ENCODE measurements around the gene SIRPA.

Gene SIRPA

DNA sequence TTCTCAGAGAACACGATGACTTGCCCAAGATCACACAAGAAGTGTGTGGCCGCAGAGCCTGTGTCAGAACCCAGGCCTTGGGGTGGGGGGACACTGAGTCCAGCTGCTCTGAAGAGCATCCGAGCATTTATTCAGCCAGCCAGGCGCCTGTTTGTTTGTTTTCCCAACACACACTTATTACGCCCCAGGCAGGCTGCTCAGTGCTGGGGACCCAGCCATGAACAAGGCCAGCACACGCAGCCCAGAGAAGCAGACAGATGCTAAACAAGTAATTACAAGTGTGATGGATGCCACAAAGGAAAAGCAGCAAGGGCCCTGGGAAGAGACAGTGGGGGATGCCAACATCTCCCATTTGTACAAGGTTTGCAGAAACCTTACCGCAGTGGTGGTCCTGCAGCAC lies 19.4 kb upstream of the SIRPA start:
- no peak overlapping the region for H3K4me3 Mint-ChIP-seq
- peaks cover 29% of the 10 kb centered on the region for H3K4me1 Mint-ChIP-seq
- H3K36me3 Mint-ChIP-seq: no peaks in the 10 kb centered on the region
- H3K9me3 Mint-ChIP-seq: no peaks in the 10 kb centered on the region
- DNase-seq (ENCODE audit: low spot score in 2 of 2) (no peak), ATAC-seq (ENCODE audit: low read depth) (no peak)
- no peaks in the 10 kb centered on the region for H3K27me3 Mint-ChIP-seq
- H3K27ac Mint-ChIP-seq: peak overlapping the region; percentile 1

- peaks cover 26% of the 10 kb centered on the region for H3K4me1 Mint-ChIP-seq
- no peaks in the 10 kb centered on the region for H3K27me3 Mint-ChIP-seq
- no peak overlapping the region for H3K27ac Mint-ChIP-seq
- no peak for DNase-seq (ENCODE audit: low spot score in 2 of 2)
- H3K36me3 Mint-ChIP-seq: no peaks in the 10 kb centered on the region
- H3K9me3 Mint-ChIP-seq: no peaks in the 10 kb centered on the region
- no peak overlapping the region for H3K4me3 Mint-ChIP-seq
- ATAC-seq (ENCODE audit: low read depth): no peak
These were observed 18.8 kb upstream of the SIRPA start for GRCh38 chr20:1876217-1876921.

GRCh38 chr20:1876975-1877608 lies 18.1 kb upstream of the SIRPA start:
- ATAC-seq (ENCODE audit: low read depth) (no peak), DNase-seq (ENCODE audit: low spot score in 2 of 2) (no peak)
- no peaks in the 10 kb centered on the region for H3K27me3 Mint-ChIP-seq
- no peak overlapping the region for H3K27ac Mint-ChIP-seq
- peaks cover 26% of the 10 kb centered on the region for H3K4me1 Mint-ChIP-seq
- no peaks in the 10 kb centered on the region for H3K9me3 Mint-ChIP-seq
- no peaks in the 10 kb centered on the region for H3K36me3 Mint-ChIP-seq
- H3K4me3 Mint-ChIP-seq: no peak overlapping the region

DNA sequence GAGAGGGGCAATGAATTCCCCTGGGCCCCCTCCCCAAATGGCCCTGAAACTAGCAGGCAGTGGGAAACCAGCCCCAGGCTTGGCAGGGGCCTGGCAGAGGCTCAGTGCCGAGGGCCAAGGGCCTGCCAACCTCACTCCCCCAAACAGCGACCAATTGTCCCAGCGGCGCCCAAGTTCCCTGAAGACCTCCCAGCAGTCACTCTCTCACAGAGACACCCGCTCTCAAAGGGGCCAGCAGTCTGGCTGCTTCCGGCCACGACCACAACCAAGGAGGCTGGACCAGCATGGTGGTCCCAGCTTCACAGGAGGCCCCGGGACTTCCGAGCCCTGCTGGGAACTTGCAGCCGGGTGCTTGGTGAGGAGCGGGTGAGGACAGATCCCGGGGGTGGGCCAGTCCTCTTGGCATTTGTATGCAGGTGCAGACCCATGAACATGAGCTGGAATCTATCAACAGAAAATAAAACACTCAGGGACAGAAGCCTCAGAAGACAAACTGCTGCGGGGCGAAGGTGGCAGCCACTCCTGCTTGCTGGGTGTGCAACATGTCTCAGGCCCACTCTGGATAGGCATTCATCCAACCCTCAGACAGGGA lies 17.5 kb upstream of the SIRPA start:
- Mint-ChIP-seq H3K27ac (no peak overlapping the region), H3K36me3 (no peaks in the 10 kb centered on the region), H3K9me3 (peaks cover 3% of the 10 kb centered on the region), H3K4me3 (no peak overlapping the region), H3K4me1 (peaks cover 29% of the 10 kb centered on the region), H3K27me3 (no peaks in the 10 kb centered on the region)
- ATAC-seq (ENCODE audit: low read depth): no peak
- no peak for DNase-seq (ENCODE audit: low spot score in 2 of 2)

- no peak overlapping the region for H3K27ac Mint-ChIP-seq
- ATAC-seq (ENCODE audit: low read depth) (no peak), DNase-seq (ENCODE audit: low spot score in 2 of 2) (no peak)
- H3K27me3 Mint-ChIP-seq: no peaks in the 10 kb centered on the region
- peaks cover 45% of the 10 kb centered on the region for H3K4me1 Mint-ChIP-seq
- no peak overlapping the region for H3K4me3 Mint-ChIP-seq
- H3K9me3 Mint-ChIP-seq: peaks cover 3% of the 10 kb centered on the region
- H3K36me3 Mint-ChIP-seq: no peaks in the 10 kb centered on the region
These were observed 15.8 kb upstream of the SIRPA start for GRCh38 chr20:1879369-1879768.

GRCh38 chr20:1879934-1880333 lies 15.3 kb upstream of the SIRPA start:
- H3K27ac Mint-ChIP-seq: no peak overlapping the region
- no peaks in the 10 kb centered on the region for H3K27me3 Mint-ChIP-seq
- DNase-seq (ENCODE audit: low spot score in 2 of 2) (no peak), ATAC-seq (ENCODE audit: low read depth) (no peak)
- peaks cover 47% of the 10 kb centered on the region for H3K4me1 Mint-ChIP-seq
- H3K9me3 Mint-ChIP-seq: peaks cover 3% of the 10 kb centered on the region
- no peaks in the 10 kb centered on the region for H3K36me3 Mint-ChIP-seq
- H3K4me3 Mint-ChIP-seq: no peak overlapping the region

- Mint-ChIP-seq H3K27ac (no peak overlapping the region), H3K36me3 (no peaks in the 10 kb centered on the region), H3K4me1 (peaks cover 44% of the 10 kb centered on the region), H3K4me3 (no peak overlapping the region), H3K9me3 (peaks cover 3% of the 10 kb centered on the region), H3K27me3 (no peaks in the 10 kb centered on the region)
- DNase-seq (ENCODE audit: low spot score in 2 of 2): no peak
- ATAC-seq (ENCODE audit: low read depth): no peak
These were observed 14.5 kb upstream of the SIRPA start for GRCh38 chr20:1880529-1881239.

DNA sequence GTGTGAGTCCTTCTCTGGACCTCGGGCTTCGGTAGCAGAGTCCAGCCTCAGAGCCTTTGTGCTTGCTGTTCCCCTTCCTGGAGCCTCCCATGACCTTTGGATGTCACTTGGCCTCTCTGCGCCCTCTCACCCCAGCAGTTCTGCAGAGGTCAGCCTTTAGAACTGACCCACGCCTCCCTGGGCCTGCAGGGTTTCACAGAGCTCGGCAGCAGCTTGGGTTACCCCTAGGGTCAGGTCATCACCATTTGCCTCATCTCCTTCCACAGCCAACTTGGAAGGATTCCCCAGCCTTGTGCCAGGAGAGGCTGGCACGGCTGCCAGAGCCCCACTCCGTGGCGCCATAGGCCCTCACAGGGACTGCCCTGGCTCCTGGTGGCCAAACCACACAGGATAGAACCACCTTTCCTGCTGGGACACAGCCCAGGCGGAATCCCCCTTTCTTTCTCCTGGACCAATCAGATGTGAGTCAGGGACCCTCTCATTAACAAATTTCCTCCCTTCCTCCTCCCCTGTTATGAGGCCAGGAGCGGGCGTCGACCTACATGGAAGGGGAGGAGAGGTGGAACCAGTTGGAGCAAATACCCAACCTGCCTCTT lies 13.9 kb upstream of the SIRPA start:
- Mint-ChIP-seq H3K9me3 (peaks cover 3% of the 10 kb centered on the region), H3K4me3 (no peak overlapping the region), H3K36me3 (no peaks in the 10 kb centered on the region), H3K27me3 (no peaks in the 10 kb centered on the region), H3K27ac (no peak overlapping the region), H3K4me1 (peaks cover 47% of the 10 kb centered on the region)
- ATAC-seq (ENCODE audit: low read depth) (no peak), DNase-seq (ENCODE audit: low spot score in 2 of 2) (no peak)

DNA sequence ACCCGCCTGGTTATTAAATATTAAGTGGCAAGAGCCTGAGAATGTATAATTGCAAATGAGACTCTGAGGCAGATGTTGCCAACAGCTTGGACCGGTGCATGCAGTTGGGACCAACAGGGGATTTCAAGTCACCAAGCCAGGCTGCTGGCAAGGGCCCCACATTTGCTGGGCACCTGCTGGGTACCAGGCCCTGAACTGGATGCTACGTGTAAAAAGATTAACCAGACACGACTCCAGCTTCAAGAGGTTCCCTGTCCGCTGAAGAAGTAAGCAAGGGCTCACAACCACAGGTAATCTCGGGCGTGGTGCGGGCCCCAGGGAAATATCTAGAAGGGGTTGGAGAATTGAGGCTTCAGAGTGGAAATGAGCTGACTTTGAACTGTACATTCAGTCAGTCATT lies 13.2 kb upstream of the SIRPA start:
- DNase-seq (ENCODE audit: low spot score in 2 of 2) (no peak), ATAC-seq (ENCODE audit: low read depth) (no peak)
- H3K27ac Mint-ChIP-seq: no peak overlapping the region
- no peak overlapping the region for H3K4me3 Mint-ChIP-seq
- H3K36me3 Mint-ChIP-seq: no peaks in the 10 kb centered on the region
- peaks cover 47% of the 10 kb centered on the region for H3K4me1 Mint-ChIP-seq
- H3K9me3 Mint-ChIP-seq: peaks cover 3% of the 10 kb centered on the region
- H3K27me3 Mint-ChIP-seq: no peaks in the 10 kb centered on the region

DNA sequence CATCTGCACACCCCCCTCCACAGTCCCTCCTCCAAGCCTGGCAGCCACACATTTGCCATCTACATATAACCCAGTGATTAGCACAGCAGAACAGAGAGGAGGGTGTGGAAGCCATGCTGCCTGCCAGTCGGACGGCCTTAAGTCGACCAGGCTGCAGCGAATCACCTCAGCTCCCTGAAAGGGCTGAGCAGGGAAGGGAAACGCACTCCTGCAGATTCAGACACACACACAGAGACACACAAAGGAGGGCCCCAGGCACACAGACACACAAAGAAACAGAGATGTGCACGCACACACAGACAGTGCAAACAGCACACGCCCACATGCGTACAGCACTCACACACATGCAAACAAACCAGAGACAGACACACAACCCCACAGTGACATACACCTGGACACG lies 11.2 kb upstream of the SIRPA start:
- no peak for DNase-seq (ENCODE audit: low spot score in 2 of 2)
- Mint-ChIP-seq H3K36me3 (peaks cover 3% of the 10 kb centered on the region), H3K4me1 (peaks cover 48% of the 10 kb centered on the region), H3K27me3 (peaks cover 5% of the 10 kb centered on the region), H3K9me3 (peaks cover 3% of the 10 kb centered on the region), H3K27ac (peak overlapping the region; percentile 56), H3K4me3 (peak overlapping the region; percentile 4)
- ATAC-seq (ENCODE audit: low read depth): no peak

DNA sequence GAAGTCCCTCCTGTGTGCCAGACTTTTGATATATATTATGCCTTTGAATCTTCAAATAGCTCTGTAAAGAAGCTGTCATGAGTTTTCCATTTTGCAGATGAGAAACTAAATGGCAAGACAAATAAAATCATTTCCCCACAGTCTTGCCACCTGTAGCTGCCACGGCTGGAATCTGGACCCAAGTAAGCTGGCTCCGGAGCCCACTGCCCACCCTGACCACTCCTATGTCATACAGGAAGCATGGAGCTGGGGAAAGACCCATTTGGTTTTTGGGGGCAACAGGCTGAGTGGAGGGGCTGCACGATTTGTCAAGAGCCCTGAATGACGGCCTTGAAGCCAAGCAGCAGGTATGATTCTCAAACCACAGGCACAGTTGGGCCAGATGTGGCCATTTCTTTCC lies 10.0 kb upstream of the SIRPA start:
- H3K36me3 Mint-ChIP-seq: peaks cover 3% of the 10 kb centered on the region
- H3K27ac Mint-ChIP-seq: no peak overlapping the region
- H3K4me3 Mint-ChIP-seq: no peak overlapping the region
- peaks cover 5% of the 10 kb centered on the region for H3K27me3 Mint-ChIP-seq
- H3K4me1 Mint-ChIP-seq: peaks cover 38% of the 10 kb centered on the region
- no peak for ATAC-seq (ENCODE audit: low read depth)
- DNase-seq (ENCODE audit: low spot score in 2 of 2): no peak
- peaks cover 3% of the 10 kb centered on the region for H3K9me3 Mint-ChIP-seq

DNA sequence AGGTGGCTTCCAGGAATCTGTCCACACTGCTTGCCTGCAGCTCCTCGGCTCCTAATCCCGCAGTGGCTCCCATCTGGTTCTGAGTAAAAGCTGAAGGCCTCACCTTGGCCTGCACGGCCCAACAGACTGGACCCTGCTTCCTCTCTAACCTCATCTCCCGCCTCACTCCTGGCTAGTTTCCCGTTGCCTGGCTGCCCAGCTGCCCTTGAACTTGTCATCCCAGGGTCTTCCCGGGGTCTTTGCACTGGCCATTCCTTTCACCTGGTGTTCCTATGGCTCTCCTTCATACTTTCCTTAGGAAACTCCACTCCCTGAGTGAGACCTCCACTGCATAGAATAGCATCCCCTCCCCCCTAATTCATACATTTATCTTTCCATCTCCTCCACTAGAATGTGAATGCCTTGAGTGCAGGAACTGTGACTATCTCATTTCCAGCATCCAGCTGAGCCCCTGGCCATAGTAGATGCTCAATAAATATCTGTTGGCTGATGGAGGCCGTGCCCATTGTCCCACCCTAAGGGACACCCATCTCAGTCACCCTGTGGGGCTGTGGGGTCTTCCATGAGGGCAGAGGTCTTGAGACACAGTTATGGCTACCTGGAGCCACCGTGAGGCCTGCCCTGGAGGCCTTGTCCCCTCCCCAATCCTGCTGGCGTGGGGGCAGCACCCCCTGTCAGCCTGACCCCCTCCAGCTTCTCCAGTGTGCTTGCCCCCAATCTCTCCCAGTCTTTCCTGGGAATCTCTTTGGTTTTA lies 9.1 kb upstream of the SIRPA start:
- Mint-ChIP-seq H3K4me3 (no peak overlapping the region), H3K4me1 (peaks cover 32% of the 10 kb centered on the region), H3K36me3 (peaks cover 3% of the 10 kb centered on the region), H3K27ac (no peak overlapping the region), H3K27me3 (peaks cover 5% of the 10 kb centered on the region), H3K9me3 (peaks cover 3% of the 10 kb centered on the region)
- DNase-seq (ENCODE audit: low spot score in 2 of 2): no peak
- no peak for ATAC-seq (ENCODE audit: low read depth)

DNA sequence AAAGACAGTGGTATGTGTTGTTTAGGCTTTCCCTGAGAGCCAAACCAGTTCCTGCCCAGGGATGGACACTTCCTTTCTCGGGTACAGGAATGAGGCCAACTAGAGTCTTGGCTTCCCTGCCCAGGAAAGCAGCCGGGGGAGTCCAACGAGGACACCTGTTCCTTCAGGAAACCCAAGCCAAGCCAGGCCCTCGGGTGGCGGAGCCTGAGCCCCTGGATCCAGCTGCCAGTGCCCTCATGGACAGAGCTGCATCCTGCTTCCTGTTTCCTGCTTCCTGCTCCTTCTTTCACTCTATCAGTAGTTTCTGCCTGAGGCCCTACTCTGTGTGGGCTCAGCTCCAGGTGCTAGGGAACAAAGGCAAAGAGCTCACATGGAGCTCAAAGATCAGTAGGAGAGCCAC lies 7.9 kb upstream of the SIRPA start:
- Mint-ChIP-seq H3K27me3 (peaks cover 5% of the 10 kb centered on the region), H3K36me3 (peaks cover 3% of the 10 kb centered on the region), H3K4me3 (no peak overlapping the region), H3K4me1 (peaks cover 24% of the 10 kb centered on the region), H3K9me3 (peaks cover 2% of the 10 kb centered on the region), H3K27ac (no peak overlapping the region)
- no peak for ATAC-seq (ENCODE audit: low read depth)
- DNase-seq (ENCODE audit: low spot score in 2 of 2): no peak
